IMR-90 (cell line): ENCODE data around the gene DIO1.

Experiments
- CTCF ChIP-seq: conservative IDR thresholded peaks from 2 replicates; pipeline ENCODE4 v1.5.1; 2012; ENCODE audit warnings: mild to moderate bottlenecking, low read depth, low read length, improper control_type of control experiment
- RCOR1 ChIP-seq: IDR thresholded peaks from 2 replicates; pipeline ENCODE4 v1.6.1; 2012; ENCODE audit warnings: mild to moderate bottlenecking, low read length, improper control_type of control experiment; ENCODE audit not compliant: insufficient replicate concordance
- RFX5 ChIP-seq: IDR thresholded peaks from 2 replicates; pipeline ENCODE4 v1.8.0; 2012; ENCODE audit warnings: low read depth, mild to moderate bottlenecking, low read length, moderate library complexity
- USF2 ChIP-seq: fragments of 150-350 bp; IDR thresholded peaks from 2 replicates; pipeline ENCODE4 v1.6.1; 2017; ENCODE audit warnings: mild to moderate bottlenecking, antibody characterized with exemption, low read length, low read depth

GRCh38 chr1:53943490-53944043 lies 49.6 kb downstream of the DIO1 start:
- no peak for TF ChIP-seq RCOR1
- no peak for TF ChIP-seq CTCF
- TF ChIP-seq RFX5: no peak
- no peak for TF ChIP-seq USF2
